GM18951 (cell line): ENCODE results near the gene UCKL1.

Source experiments
- POLR2A ChIP-seq: IDR thresholded peaks from 4 replicates; pipeline ENCODE4 v1.6.1; 2011; ENCODE audit warnings: mild to moderate bottlenecking; ENCODE audit not compliant: insufficient read length, insufficient read depth; ENCODE audit errors: extremely low read depth
- in situ Hi-C: fragments of 300-500 bp; cut with MboI; formaldehyde crosslinking; loops from one replicate; pipeline ENCODE4 v1.12.0; 2022; ENCODE audit warnings: low sequenced_read_pairs, mixed read lengths, inconsistent platforms; ENCODE audit not compliant: unreplicated experiment

UCKL1 gene

DNA sequence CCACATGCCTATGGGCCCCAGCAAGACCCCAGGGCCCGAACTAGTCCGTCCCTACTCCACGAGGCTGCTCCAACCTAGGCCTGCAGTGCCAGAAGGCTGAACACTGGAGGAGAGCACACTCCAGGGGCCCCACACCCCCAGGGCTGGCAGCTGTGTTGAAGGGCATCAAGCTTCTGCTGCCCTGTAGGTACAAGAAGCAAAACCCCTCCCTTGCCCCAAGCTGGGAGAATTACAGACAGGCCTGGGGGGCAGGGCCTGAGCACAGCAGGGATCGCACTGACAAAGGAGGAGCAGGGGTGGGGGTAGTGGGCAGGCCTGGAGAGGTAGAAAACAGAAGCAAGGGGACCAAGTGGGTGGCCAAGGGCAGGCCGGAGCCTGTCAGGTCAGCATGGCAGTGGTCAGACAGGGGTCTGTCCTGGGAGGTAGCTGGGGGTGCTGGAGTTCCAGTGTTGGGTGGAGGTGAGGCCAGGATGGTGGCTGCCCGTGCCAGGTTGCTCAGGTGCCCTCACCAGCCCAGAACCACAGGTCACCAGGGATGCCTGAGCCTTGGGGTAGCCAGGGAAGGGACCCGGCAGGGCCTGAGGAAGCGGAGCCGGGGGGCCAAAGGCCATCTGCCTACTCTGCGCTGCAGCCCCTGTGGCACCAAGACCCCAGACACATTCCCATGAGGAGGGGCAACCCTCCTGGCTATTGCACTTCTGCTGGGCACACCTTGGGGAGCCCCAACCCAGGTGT lies 2.9 kb upstream of the UCKL1 start:
- in situ Hi-C loops, result no loop called here
- no peak for TF ChIP-seq POLR2A

DNA sequence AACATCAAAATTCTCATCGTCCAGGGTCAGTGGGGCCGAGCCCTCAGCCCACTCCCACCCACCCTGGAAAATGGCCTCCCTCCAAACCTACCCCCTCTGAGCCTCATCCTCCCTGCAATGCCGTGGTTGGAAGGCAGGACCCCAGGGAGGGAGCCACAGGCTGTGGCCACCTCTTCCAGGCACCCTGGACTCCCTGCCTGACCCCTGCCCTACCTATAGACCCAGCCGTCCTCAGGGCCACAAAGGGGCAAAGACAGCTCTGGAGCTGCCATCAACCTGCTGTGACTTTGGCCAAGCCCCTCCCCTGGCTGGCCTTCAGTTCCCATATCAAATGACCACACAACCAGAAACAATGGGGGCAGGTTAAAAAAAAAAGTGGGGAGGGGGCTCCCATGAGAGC lies 2.3 kb upstream of the UCKL1 start:
- TF ChIP-seq POLR2A, result no peak
- in situ Hi-C loops, result no loop called here

DNA sequence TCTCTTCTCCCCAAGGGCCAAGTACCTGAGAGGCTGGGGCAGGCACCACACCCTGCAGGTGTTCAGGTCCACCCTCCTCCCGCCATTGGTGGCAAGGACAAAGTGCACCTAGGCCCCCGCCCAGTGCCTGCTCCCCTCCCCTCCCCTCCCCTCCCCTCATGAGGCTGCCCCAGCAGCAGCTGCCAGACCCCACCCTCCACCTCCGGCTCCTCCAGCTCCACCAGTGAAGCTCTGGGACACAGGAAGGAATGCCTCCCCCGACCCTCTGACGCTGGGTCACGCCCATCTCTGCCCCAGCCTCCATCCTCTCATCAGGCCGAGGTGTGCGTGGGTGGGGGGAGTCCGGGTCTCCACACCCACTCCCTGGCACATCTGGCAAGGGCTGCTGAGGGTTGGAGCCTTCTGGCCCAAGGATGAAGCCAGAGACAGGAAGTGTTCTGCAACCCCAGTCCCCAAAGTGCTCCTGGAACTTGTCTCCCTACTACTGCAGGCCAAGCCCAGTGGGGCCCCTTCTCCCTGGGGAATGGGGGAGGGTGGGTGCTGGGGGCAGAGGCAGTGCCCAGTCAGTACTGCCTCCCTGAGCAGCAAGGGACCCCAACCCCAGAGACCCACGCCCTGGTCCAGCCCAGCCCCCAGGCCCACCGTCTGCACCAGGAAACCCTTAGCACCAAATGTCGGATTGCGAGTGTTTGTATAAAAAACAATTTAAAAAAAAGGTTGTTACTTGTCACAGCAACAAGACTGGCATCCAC lies 1.6 kb upstream of the UCKL1 start:
- TF ChIP-seq POLR2A, result no peak
- in situ Hi-C loops, result no loop called here

DNA sequence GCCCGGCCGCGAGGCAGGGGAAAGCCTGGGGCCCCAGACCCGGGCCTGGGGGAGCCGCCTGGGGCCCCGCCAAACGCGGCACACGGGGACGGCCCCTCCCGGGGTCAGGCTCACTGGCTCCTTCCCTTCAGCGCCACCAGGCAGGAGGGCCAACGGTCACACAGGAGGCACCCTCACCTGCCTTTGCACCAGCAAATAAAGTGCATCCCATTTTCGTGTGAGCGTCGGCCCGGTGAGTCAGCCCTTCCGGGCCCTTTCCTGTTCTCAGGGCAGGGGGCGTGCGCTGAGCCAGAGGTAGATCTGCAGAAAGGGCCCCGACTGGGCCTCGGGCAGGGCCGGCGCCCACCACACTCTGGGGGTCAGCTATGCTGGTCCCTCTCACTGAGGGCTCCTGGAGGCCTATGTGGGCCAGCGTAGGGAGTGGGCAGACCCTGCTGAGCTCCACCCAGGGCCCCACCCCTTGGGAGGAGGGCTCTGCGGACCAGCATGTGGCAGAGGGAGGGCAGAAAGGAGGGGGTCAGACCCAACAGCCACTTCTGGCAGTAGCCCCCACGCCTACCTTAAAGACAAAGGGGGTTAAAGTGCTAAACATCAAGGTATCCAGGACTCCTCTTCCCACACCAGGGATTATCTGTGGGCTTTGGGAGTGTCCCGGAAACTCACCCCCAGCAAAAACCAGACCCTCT lies 931 bp upstream of the UCKL1 start:
- in situ Hi-C loops, result no loop called here
- peak; percentile 44 for TF ChIP-seq POLR2A

DNA sequence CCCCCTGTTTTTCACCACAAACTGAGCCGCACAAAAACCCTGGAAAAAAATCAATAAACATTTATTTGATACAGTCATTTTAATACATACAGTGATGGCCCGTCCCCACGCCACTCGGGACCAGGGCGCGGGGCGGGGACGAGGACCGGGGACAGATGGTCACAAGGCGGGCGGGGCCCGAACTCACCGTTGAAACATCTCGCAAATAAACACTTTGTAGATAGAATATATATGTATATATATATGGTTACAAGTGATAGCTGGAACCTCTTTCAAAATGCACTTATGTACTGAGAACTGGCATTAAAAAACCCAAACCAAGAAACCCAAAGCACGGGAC lies 418 bp upstream of the UCKL1 start:
- no peak for TF ChIP-seq POLR2A
- in situ Hi-C loops, result no loop called here

DNA sequence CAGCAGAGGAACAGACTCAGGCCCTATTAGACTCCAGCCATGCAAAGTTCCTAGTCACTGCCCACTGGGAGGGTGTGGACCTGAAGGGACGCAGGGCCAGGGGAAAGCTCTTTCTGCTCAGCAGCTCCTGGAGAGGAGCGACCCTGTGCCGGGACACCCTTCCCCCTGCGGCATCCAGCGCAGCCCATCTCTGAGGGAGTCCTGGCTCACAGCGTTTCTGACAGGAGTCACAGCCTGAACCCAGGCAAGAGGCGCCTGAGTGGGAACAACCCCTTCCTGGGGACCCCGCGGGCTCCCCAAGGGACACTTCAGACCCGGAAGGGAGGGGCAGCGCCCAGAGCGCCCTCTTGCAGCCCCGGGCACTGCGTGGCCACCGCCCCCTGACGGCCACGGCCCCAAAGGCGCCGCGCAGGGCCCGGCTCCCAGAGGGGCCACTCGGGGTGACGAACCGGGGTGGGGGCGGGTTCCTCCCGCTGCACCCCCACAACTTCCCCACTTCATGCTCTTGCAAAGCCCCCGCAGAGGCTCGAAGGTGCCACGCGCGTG lies 862 bp downstream of the UCKL1 start:
- TF ChIP-seq POLR2A, result no peak
- in situ Hi-C loops, result no loop called here

DNA sequence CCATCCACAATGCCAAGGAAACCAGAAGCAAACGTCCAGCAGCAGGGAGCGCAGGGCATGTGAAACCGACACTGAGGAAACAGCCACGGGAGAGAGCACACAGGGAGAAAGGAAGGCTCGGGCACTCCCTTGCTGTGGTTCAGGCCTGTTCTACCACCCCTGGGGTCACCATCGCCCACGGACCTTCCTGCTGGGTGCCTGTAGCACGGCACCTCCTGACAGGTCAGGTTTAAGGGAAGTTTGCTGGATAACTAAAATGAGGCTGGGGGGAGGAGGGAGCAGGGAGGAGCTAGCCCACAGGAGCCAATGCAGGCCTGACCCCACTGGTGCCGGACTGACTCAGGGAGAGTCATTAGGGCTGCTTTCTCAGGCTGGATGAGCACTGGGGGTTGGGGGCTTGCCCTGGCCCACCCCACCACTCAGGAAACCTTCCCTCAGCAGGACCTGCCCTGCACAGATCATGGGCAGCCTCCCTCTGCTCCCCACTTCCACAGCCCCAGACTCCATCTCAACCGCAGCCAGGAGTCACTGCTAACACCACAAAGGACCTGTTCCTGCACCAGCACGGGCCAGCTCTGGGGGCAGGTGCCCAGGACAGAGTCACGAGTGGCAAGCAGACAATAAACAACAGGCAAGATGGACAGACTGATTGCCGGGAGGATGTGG lies 2.3 kb downstream of the UCKL1 start:
- TF ChIP-seq POLR2A, result no peak
- in situ Hi-C loops, result no loop called here

DNA sequence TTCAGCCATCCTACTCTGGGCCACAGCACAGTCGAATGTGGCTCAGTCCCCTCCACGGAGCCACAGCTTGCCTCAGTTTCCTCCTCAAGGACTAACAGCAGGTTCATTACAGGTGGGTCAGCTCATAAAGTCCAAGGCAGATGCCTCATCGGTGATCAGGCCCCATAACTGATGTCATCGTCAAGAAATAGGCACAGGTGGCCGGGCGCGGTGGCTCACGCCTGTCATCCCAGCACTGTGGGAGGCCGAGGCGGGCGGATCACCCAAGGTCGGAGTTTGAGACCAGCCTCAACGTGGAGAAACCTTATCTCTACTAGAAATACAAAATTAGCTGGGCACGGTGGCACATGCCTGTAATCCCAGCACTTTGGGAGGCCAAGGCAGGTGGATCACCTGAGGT lies 3.4 kb downstream of the UCKL1 start:
- in situ Hi-C loops, result no loop called here
- TF ChIP-seq POLR2A, result no peak

DNA sequence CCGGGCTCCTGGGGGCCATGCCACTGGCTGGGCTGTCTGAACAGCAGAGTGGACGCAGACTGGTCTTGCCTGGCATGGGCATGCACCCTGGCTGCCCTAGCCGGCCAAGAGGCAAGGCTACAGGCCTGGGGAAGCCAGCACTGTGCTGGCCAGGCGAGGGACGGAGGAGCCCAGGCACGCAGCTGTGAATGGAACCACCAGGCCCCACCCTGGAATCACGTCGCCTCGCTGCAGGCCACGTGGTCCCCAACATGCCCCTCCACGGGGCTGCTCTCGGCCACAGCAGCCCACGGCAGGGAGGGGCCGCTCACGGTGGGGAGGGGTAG lies 4.0 kb downstream of the UCKL1 start:
- TF ChIP-seq POLR2A, result no peak
- in situ Hi-C loops, result no loop called here

DNA sequence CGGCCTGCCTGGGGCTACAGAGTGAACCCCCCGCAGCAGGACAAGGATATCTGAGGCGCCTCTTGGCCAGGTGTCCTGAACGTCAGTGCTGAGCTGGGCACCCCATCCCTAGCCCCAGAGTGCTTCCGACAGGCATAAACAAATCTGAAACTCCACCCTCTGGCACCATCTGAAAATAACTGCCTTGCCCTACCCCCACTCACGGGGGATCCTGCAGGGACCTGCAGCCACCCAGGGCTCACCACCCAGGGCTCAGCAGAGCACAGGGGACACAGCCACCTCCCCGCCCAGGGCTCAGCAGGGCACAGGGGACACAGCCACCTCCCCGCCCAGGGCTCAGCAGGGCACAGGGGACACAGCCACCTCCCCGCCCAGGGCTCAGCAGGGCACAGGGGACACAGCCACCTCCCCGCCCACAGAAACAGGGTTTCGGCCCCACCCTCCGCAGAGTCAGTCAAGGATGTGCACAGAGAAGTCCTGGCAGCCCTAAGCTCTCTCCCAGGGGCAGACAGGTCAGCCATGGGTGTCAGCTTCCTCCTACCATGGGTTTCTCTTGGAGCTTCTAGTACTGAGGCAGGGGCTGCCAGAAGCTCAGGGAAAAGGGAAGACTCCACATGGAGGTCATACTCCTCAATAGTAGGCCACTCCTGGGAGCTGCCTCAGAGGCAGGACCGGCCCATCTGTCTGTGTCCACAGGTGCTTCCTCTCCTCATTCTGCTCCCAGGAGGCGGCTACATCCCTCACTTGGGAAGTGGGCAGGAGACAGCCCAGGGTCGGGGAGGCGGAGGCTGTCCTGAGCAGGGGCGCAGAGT lies 4.6 kb downstream of the UCKL1 start:
- no peak for TF ChIP-seq POLR2A
- in situ Hi-C loops, result no loop called here

DNA sequence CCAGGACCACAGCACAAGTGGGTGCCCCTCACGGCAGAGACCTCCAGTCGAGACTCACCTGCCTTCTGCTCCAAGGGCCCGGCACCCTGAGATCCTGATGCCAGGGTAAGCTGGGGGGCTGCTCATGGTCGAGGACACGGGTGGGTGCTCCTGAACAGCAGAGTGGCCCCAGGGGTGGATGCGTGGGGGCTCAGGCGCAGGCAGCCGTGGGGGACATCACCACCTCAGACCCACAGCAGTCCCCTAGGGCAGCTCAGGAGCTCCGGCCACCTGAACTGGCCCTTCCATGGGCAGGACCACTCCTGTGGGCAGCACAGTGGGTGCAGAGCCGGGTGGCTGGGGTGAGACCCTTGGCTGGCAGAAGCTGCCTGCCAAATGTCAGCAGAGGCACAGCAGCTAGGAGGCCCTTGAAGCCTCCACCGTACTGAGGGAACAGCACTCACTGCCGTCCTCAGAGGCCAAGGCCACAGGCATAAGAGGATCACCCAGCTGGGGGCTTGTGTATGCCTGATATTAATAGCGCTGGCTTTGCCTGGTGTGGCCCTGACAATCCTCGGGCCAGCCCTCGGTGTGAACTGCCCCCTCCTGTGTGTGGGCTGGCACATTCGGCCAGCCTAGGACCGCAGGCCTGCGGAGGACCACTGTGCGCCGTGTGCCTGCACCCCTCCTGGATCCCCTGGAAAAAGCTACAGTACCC lies 5.4 kb downstream of the UCKL1 start:
- TF ChIP-seq POLR2A, result no peak

DNA sequence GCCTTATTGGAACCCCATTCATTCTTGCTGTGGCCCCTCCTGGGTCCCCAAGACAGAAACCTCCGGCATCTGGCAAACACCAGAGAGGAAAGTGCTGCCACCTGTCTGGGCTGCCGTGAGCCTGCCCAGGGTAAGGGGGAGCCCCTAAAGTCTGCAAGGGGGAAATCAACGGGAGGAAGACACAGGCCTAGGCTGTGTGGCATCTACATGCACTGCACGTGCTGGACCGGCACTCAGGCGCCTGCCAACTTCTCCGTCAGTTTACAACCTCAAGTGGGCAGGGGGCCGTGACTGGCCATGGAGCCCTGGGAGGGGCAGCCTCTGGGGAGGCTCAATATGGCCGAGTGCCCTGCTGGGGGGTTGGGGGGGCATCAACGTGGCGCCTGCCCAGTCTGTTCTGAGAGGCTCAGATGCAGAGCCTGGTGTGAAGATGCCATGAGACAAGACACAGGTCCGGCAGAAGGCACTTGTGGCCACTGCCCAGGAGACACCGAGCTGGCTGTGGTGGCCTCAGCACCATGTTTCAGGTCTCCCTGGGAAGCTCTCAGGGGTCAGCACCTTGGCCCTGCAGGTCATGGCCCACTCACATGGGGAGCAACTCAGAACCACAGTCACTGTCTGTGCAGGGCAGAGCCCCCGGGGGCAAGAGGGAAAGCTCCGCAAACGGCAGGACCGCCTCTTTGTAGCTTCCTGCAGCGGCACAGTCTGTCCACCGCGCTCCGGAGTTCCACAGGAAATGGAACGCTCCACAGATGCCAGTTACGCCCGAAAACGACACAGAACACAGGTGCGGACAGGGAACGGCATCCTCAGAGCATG lies 8.4 kb downstream of the UCKL1 start:
- no peak for TF ChIP-seq POLR2A
- in situ Hi-C loops, result no loop called here

More for the DNA sequence above, 5.4 kb downstream of the UCKL1 start:
- in situ Hi-C loops, result no loop called here
